HG02678 (cell line): ENCODE data around the gene THOC3.
"Not testable (repeated sequence)": the region's sequence is repeated elsewhere in the genome, so short reads cannot be mapped to it uniquely, and the experiment has no call there.

Experiments
- ATAC-seq: cut with Tn5 transposase; IDR thresholded peaks from one replicate; pipeline ENCODE4 v1.9.1; 2021; ENCODE audit warnings: mild to moderate bottlenecking, moderate library complexity; ENCODE audit not compliant: unreplicated experiment

The THOC3 gene

DNA sequence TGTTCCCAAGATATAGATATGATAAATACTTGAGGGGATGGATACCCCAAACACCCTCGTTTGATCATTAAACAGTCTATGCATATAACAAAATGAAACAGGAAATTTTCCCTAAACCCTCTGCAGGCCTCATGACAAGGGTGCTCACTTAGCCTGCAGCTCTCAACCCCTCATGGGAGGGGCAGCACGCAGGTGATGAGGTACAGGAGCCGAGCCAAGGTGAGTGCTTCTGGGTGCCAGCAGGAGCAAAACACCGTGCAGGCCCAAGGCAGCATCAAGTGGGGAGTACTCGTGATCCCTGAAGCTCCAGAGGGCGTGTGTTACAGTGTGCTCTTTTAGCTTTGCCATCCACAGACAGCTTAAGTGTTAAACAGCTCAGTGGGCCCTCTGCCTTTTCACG is 24.9 kb downstream of the THOC3 start:
- ATAC-seq: not testable (repeated sequence)

DNA sequence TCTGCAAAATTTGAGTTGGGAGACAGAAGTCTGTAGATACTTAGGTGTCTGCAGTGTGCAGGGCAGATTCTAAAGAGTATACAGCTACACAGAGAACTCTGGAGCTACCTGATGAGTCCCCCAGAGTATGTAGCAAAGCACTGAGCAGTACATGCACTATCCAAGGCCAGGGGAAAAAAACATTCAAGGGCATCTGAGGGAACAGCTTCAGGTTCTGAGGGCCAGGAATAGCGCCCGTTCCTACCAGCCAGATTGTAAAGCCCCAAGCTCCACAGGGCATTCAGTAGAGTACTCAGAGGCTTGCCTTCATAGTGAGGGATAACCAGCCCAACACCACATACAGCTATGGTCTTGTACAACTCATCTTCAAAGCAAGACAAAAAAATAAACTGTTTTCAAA is 27.5 kb downstream of the THOC3 start:
- not testable (repeated sequence) for ATAC-seq

DNA sequence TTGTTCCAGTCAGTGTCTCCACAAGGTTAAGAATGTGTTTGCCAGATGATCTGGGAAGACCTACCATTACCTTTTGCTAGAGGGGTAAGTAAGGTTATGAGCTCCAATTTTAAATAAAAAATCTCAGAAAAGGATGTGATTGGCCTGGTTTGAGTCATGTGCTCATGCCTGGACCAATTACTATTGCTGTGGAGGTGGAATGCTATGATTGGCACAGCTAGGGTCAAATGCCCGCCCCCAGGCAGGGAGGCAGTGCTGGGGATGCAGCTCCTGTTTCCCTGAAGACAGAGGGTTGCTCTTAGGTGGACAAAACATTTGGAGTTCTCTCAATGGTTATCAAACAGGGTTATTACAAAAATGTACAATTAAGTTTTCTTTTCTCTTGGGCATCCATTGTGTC is 29.6 kb downstream of the THOC3 start:
- ATAC-seq: not testable (repeated sequence)

DNA sequence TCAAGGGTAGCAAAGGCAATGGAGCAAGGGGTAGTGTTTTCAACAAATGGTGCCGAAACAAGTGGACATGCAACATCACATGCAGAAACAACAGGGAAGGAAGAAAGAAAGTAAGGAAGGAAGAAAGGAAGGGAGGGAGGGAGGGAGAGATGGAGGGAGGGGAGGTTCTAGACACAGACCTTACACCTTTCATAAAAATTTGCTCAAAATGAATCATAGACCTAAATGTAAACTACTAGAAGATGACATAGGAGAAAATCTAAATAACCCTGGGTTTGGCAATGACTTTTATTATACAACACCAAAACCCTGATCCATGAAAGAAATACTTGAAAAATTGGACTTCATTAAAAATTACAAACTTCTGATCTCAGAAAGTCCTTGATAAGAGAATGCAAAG is 39.4 kb downstream of the THOC3 start:
- not testable (repeated sequence) for ATAC-seq

DNA sequence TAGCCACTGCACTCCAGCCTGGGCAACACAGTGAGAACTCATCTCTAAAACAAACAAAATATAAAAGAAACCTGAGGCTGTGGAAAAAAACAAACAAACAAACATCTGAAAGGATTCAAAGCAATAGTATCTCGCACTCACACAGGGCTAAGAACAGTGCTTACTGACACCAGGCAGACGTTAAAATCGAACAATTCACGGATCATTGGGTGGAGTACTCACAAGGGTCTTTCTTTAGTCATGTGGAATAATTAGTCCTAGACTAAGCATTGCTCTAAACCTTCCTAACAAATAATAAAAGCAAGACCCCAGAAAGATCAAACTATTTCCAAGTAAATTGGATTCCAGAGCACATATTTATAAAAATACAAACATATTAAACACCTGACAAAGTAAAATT is 43.0 kb downstream of the THOC3 start:
- not testable (repeated sequence) for ATAC-seq

DNA sequence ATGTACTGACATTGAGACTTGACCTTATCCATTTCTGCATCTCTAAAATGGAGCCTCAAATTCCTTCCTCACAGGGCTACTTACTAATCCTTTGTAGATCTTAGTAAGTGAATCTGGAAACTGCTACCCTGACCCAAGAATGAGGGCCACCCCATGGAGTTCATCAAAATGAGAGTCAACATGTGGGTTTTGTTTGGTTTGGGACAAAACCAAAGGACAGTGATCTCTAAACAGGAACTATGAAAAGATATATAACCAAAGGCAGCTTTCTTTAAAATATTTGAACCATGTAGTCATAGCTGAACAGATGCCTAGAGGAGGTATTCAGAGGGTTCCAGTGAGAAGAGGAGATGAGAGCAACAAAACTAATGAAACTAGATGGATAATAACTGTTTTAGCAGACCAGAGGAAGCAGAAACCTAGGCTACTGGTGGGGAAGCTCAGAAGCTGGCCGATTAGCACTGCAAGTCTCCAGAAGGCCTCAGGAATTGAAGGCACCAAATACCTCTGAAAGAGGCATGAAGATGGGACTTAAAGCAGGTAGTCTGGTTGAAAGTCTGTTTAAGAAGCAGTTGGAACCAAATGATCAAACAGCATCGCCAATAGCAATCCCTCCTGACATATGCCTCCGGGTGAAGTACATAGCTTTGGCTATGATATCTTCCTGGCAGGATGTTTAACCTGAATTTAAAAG is 45.8 kb downstream of the THOC3 start:
- ATAC-seq: no peak

DNA sequence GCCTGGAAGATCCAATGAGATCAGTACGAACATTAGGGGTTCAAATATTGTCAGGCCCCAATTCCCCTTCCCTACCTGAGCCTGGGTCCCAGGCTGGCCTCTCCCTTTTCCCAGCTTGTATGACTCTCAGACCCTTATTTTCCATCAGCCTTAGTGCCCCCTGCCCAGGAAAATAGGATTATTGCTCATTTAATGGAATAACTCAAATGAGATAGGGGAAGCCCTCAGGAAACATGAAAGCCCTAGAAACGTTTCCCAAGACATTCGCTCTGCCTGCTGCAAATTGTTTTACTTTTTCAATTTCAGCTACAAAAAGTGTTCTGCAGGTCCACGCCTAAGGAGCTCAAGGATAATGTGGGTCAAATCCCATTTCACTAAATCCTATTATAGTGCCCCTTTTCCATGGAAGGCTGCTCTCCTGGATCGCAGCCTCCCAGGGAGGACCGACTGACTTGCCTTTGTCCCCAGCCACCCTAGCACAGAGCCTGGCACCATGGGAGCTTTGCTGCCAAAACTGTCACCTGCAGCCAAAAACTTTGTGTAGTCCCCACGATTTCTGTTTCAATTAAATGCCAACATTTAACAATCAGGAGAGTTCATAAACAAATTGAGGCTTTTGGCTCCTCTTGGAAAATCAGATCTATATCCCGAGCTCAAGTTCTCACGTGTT is 46.9 kb downstream of the THOC3 start:
- no peak for ATAC-seq

DNA sequence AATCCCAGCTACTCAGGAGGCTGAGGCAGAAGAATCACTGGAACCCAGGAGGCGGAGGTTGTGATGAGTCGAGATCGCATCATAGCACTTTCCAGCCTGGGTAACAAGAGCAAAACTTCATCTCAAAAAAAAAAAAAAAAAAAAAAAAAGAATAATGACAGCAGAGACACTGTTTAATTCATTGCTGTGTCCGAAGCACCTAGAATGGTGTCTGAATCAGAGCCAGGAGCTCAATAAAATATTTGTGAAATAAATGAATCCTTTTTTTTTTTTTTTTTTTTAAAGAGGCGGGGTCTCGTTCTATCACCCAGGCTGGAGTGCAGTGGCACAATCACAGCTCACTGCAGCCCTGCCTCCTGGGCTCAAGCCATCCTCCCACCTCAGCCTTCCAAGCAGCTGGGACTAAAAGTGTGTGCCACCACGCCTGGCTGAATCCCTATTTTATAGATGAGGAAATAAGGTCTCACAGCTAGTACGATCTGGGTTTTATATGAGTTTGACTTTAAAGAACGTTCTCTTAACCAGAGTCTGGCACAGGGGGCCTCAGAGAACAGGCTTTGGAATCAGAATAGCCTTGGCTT is 47.8 kb downstream of the THOC3 start:
- no peak for ATAC-seq

DNA sequence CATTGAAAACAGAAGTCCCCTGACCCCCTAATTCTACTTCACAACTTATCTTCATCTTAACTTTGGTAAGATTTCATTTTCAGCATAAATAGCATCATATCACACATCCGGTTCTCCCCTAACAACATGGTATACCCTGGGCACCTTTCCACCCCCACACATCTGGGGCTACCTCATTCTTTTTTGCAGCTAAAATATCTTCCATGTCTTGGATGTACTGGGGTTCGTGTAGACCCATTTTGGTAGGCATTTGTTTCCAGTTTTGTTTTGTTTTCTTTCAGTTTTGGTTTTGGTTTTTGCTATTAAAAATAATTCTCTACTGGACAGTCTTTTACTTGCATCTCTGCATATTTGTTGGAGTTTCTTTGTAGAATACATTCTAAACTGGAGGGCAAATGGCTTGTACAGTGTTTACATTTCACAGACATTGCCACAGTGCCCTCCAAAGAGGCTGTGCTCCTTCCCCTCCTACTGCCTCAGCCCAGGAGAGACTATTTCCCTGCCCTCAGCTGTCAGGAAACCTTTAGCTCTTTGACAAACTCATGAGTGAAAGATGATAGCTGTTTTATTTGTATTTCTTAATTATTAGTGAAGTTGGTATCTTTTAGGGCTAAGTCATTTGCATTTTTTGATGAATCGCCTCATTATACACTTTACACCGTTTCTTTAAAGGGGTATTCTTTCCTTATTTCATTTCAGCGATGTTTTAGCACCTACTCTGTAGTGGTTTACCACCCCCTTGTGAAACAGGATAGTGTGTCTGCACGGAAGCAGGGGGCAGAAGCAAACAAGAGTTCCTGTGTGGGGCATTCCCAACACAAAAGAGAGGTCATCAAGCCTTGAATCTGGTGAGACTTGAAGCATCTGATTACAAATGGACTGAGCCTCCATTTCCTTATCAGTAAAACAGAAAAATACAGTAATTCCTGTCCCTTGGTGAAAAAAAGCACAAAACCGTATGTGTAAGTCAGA is 52.8 kb downstream of the THOC3 start:
- ATAC-seq: peak; percentile 70

DNA sequence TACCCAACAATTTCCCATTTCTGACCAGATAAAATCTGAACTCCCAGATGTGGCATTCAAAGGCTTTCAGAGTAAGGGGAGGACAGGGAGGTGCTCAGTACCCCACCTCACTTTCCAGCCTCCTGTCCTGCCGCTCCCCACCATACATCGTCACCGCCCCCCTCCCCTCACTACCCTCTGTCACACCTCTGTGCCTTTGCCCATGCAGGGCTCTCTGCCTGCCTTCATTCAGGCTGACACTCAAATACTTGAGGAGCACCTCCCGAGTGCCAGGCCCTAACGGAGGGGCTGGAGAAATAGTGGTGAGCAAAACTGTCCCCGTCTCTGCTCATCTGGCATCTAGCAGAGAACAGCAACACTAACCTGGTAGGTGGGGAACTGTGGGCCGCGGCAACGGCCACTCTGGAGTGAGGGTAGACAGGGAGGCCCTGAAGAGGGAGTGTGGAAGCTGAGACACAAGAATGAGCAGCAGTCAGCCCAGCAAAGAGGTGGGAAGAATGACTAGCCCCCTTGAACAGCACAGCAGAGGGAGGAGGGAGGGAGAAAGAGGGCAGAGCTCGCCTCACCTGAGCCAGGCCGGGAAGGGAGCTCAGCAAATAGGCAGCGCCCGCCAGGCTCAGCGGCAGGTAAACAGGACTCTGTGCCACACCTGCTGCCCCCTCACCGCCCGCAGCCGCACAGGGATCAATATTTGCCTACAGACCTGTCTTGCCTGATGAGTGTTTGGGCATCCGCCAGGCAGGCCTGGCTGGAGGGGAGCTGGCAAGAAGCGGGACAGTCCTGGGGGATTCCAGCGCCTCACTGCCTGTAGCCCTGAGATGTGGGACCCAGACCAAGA is 54.1 kb downstream of the THOC3 start:
- not testable (repeated sequence) for ATAC-seq

DNA sequence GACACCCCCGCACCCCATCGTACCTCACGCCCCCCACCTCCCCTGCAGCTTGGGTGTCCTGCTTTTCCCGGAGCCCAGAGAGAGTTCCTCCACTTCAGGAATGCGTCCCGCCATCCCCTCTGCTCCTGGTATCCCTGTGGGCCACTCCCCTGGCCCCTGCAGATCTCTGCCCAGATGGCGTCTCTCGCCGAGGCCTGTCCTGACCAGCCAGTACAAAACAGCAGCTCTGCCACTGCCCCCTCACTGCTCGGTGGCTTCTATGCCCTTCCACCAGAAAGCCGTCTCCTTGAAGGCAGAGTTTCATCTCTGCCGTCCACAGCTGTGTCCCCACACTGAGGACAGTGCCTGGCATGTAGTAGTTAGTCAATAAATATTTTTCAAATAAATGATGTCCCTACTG is 58.0 kb downstream of the THOC3 start:
- not testable (repeated sequence) for ATAC-seq
